ENCODE results near the gene MTHFR.

- TF ChIP-seq POLR2A (IDR thresholded peaks at IDR 0.05) (no peak), CTCF (IDR thresholded peaks at IDR 0.05) (no peak)
Measured at GRCh38 chr1:11753555-11754208, 52.1 kb downstream of the MTHFR start.

Measured in vagina (tissue), 2 donors.